ENCODE measurements around the gene LIMCH1.

LIMCH1 gene

GRCh38 chr4:41551536-41551935, 13.6 kb downstream of the LIMCH1 start:
- TF ChIP-seq EZH2phosphoT487 (IDR thresholded peaks at IDR 0.05; ENCODE audit: low read depth) (no peak), CTCF (IDR thresholded peaks at IDR 0.05; ENCODE audit: low read depth, low read length) (no peak)
- no peaks in the 10 kb centered on the region for H3K9me3 ChIP-seq (ENCODE audit: insufficient read depth, low read length)

GRCh38 chr4:41554905-41555304, 16.9 kb downstream of the LIMCH1 start:
- Histone ChIP-seq H3K27ac (ENCODE audit: low read length) (no peak overlapping the region), H3K4me3 (ENCODE audit: low read length) (no peak overlapping the region), H3K4me2 (ENCODE audit: low read length) (no peak overlapping the region), H3K9me3 (ENCODE audit: insufficient read depth, low read length) (no peaks in the 10 kb centered on the region), H3K79me2 (ENCODE audit: low read length) (no peaks in the 10 kb centered on the region), H3K4me1 (ENCODE audit: low read length) (peaks cover 9% of the 10 kb centered on the region), H3K27me3 (ENCODE audit: low read depth, low read length) (peaks cover 22% of the 10 kb centered on the region), H2AFZ (ENCODE audit: low read depth, low read length) (no peak overlapping the region), H3K9ac (ENCODE audit: low read length) (no peak overlapping the region), H4K20me1 (ENCODE audit: insufficient read depth, low read length) (no peaks in the 10 kb centered on the region), H3K36me3 (replicated peaks; ENCODE audit: low read depth, low read length) (no peaks in the 10 kb centered on the region)
- TF ChIP-seq CTCF (IDR thresholded peaks at IDR 0.05; ENCODE audit: low read depth, low read length): no peak
- TF ChIP-seq EZH2phosphoT487 (IDR thresholded peaks at IDR 0.05; ENCODE audit: low read depth): no peak

More at GRCh38 chr4:41551536-41551935, 13.6 kb downstream of the LIMCH1 start:
- Histone ChIP-seq H3K4me1 (ENCODE audit: low read length) (peaks cover 17% of the 10 kb centered on the region), H3K79me2 (ENCODE audit: low read length) (no peaks in the 10 kb centered on the region), H3K4me2 (ENCODE audit: low read length) (no peak overlapping the region), H3K27me3 (ENCODE audit: low read depth, low read length) (no peaks in the 10 kb centered on the region), H3K27ac (ENCODE audit: low read length) (no peak overlapping the region), H2AFZ (ENCODE audit: low read depth, low read length) (no peak overlapping the region), H4K20me1 (ENCODE audit: insufficient read depth, low read length) (no peaks in the 10 kb centered on the region), H3K4me3 (ENCODE audit: low read length) (no peak overlapping the region), H3K36me3 (replicated peaks; ENCODE audit: low read depth, low read length) (no peaks in the 10 kb centered on the region), H3K9ac (ENCODE audit: low read length) (no peak overlapping the region)

GRCh38 chr4:41556526-41556925, 18.6 kb downstream of the LIMCH1 start:
- no peaks in the 10 kb centered on the region for H3K79me2 ChIP-seq (ENCODE audit: low read length)
- no peak overlapping the region for H3K27ac ChIP-seq (ENCODE audit: low read length)
- peaks cover 34% of the 10 kb centered on the region for H3K27me3 ChIP-seq (ENCODE audit: low read depth, low read length)
- H4K20me1 ChIP-seq (ENCODE audit: insufficient read depth, low read length): no peaks in the 10 kb centered on the region
- H3K9ac ChIP-seq (ENCODE audit: low read length): no peak overlapping the region
- no peaks in the 10 kb centered on the region for H3K4me1 ChIP-seq (ENCODE audit: low read length)
- no peak overlapping the region for H3K4me3 ChIP-seq (ENCODE audit: low read length)
- no peak overlapping the region for H3K4me2 ChIP-seq (ENCODE audit: low read length)
- no peak overlapping the region for H2AFZ ChIP-seq (ENCODE audit: low read depth, low read length)
- no peaks in the 10 kb centered on the region for H3K36me3 ChIP-seq (replicated peaks; ENCODE audit: low read depth, low read length)
- TF ChIP-seq EZH2phosphoT487 (IDR thresholded peaks at IDR 0.05; ENCODE audit: low read depth): no peak
- no peak for TF ChIP-seq CTCF (IDR thresholded peaks at IDR 0.05; ENCODE audit: low read depth, low read length)
- H3K9me3 ChIP-seq (ENCODE audit: insufficient read depth, low read length): no peaks in the 10 kb centered on the region

GRCh38 chr4:41559940-41560516, 22.1 kb downstream of the LIMCH1 start:
- Histone ChIP-seq H3K4me1 (ENCODE audit: low read length) (no peaks in the 10 kb centered on the region), H3K9ac (ENCODE audit: low read length) (no peak overlapping the region), H3K27ac (ENCODE audit: low read length) (no peak overlapping the region), H3K9me3 (ENCODE audit: insufficient read depth, low read length) (no peaks in the 10 kb centered on the region), H3K27me3 (ENCODE audit: low read depth, low read length) (peaks cover 53% of the 10 kb centered on the region), H2AFZ (ENCODE audit: low read depth, low read length) (no peak overlapping the region), H3K79me2 (ENCODE audit: low read length) (no peaks in the 10 kb centered on the region), H4K20me1 (ENCODE audit: insufficient read depth, low read length) (no peaks in the 10 kb centered on the region), H3K36me3 (replicated peaks; ENCODE audit: low read depth, low read length) (no peaks in the 10 kb centered on the region), H3K4me2 (ENCODE audit: low read length) (no peak overlapping the region), H3K4me3 (ENCODE audit: low read length) (no peak overlapping the region)
- TF ChIP-seq CTCF (IDR thresholded peaks at IDR 0.05; ENCODE audit: low read depth, low read length): no peak
- TF ChIP-seq EZH2phosphoT487 (IDR thresholded peaks at IDR 0.05; ENCODE audit: low read depth): no peak
